DMS153 (cell line): ENCODE data around the gene ARHGAP1.
A peak's percentile ranks its signal among the peaks of the same experiment; 100 is the strongest.

Experiments used
- DNase-seq: peaks from one replicate; lab custom pipeline; 2025; lab: John Stamatoyannopoulos, UW

The ARHGAP1 gene

GRCh38 chr11:46700241-46701077 lies at the start of gene ARHGAP1, which contains the start of gene ZNF408:
TSS of gene ARHGAP1 (minus strand) at chr11:46700619. CDS start at chr11:46696107, 4,512 bp downstream.
TSS of gene ZNF408 (plus strand) at chr11:46701031. CDS start at chr11:46701048, 17 bp downstream.
- peak; percentile 98 for DNase-seq

- no peak for DNase-seq
Measured at GRCh38 chr11:46747150-46747549, 46.7 kb upstream of the ARHGAP1 start.

- DNase-seq = no peak
Measured at GRCh38 chr11:46745995-46746394, 45.6 kb upstream of the ARHGAP1 start.

GRCh38 chr11:46745328-46745727 lies 44.9 kb upstream of the ARHGAP1 start:
- no peak for DNase-seq

- no peak for DNase-seq
Measured at GRCh38 chr11:46743693-46744339, 43.4 kb upstream of the ARHGAP1 start.

GRCh38 chr11:46743043-46743442 lies 42.6 kb upstream of the ARHGAP1 start:
- no peak for DNase-seq

GRCh38 chr11:46741600-46742484 lies 41.4 kb upstream of the ARHGAP1 start:
- DNase-seq = no peak

- DNase-seq = no peak
Measured at GRCh38 chr11:46738887-46739286, 38.5 kb upstream of the ARHGAP1 start.

- DNase-seq = no peak
Measured at GRCh38 chr11:46737699-46738098, 37.3 kb upstream of the ARHGAP1 start.

- no peak for DNase-seq
Measured at GRCh38 chr11:46736615-46737014, 36.2 kb upstream of the ARHGAP1 start.

GRCh38 chr11:46736146-46736545 lies 35.7 kb upstream of the ARHGAP1 start:
- no peak for DNase-seq

GRCh38 chr11:46733234-46733633 lies 32.8 kb upstream of the ARHGAP1 start:
- DNase-seq = no peak

GRCh38 chr11:46731545-46731944 lies 31.1 kb upstream of the ARHGAP1 start:
- DNase-seq = no peak

- no peak for DNase-seq
Measured at GRCh38 chr11:46729110-46730027, 28.9 kb upstream of the ARHGAP1 start.

- no peak for DNase-seq
Measured at GRCh38 chr11:46728659-46729040, 28.2 kb upstream of the ARHGAP1 start.

GRCh38 chr11:46727952-46728658 lies 27.7 kb upstream of the ARHGAP1 start:
- DNase-seq = no peak

GRCh38 chr11:46726206-46726862 lies 25.9 kb upstream of the ARHGAP1 start:
- no peak for DNase-seq

GRCh38 chr11:46725338-46726205 lies 25.2 kb upstream of the ARHGAP1 start:
- DNase-seq = peak; percentile 36

GRCh38 chr11:46724088-46724487 lies 23.7 kb upstream of the ARHGAP1 start:
- peak; percentile 47 for DNase-seq
